Chondrocyte (in vitro differentiated cells): ENCODE data around the gene ZHX3. TPM values are rescaled to one million over a fixed set of nuclear protein-coding genes. Genes with fewer than 3 reads are reported as not detected.

ENCODE experiments used
- DNase-seq: peaks from one replicate; pipeline ENCODE4 v3.0.0; 2021; ENCODE audit warnings: mixed read lengths, low spot score
- H3K27ac Mint-ChIP-seq: one replicate; pipeline ENCODE4 v1.8.0; 2021; ENCODE audit warnings: mild to moderate bottlenecking, moderate library complexity, mixed read lengths; ENCODE audit not compliant: unreplicated experiment
- H3K27me3 Mint-ChIP-seq: 2 replicates; pipeline ENCODE4 v1.8.0; 2021; ENCODE audit warnings: low read depth, mixed read lengths
- H3K36me3 Mint-ChIP-seq: 2 replicates; pipeline ENCODE4 v1.8.0; 2021; ENCODE audit warnings: low read depth, mixed read lengths
- H3K4me1 Mint-ChIP-seq: 2 replicates; pipeline ENCODE4 v1.8.0; 2021; ENCODE audit warnings: low read depth, mild to moderate bottlenecking, mixed read lengths
- H3K4me3 Mint-ChIP-seq: one replicate; pipeline ENCODE4 v1.8.0; 2021; ENCODE audit warnings: mild to moderate bottlenecking, moderate library complexity, mixed read lengths; ENCODE audit not compliant: unreplicated experiment
- H3K9me3 Mint-ChIP-seq: 2 replicates; pipeline ENCODE4 v1.8.0; 2021; ENCODE audit warnings: low read depth, mixed read lengths
- total RNA-seq: library from RNA; stranded (reverse); gene quantifications from 3 replicates; pipeline ENCODE4 v1.2.1, GENCODE V29; 2021
- TF ChIP-seq, protein P1 (sequence below): fragments of 200-600 bp; sonication (generic); IDR thresholded peaks from 2 replicates; pipeline ENCODE4 v1.5.0; 2021; ENCODE audit warnings: antibody characterized with exemption, mild to moderate bottlenecking, moderate library complexity

The ZHX3 gene
- total RNA-seq, 1 donor from 2014 or later, result 52.9 TPM

DNA sequence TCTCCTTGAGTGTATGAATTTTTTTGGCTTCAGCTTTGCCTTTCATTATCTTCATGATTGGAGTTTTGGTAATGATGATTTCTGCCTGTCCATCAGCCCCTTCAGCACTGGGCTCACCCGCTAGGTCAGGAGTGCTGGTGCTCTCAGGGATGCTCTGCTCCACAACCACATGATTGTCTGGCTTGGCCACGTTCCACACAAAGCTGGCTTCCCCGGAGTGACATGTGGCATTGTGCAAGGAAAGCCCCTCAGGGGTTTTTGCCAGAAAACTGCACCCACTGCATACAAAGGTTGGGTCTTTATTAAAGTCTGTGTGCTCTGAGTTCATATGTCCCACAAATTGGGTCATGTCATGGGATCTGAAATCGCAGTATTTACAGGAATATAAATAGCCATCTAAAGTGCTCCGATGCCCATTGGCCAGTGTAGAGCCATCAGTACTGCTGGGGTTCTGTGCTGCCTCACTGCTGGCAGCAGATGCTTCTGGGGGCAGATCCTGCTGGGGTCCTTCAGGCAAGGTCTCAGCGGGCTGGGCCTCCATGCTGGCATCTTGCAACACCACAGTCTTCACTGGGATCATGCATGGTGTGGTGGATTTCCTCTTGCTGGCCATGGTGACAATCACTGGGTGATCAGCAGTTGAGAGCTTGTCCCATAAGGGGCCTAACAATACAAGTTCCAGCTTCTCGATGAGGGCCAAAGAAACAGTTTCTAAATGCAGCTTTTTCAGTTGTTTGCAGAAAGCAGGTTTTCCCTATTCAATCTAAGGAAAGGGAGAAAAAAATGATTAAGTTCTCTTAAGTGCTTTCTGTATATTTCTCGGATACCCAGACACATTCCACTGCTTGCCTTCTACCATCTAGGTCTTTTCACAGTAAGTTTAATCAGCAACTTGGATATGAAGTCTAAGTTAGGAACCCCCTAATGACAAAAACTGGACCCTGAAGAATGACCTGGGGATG lies 112.9 kb downstream of the ZHX3 start:
- peaks cover 20% of the 10 kb centered on the region for H3K36me3 Mint-ChIP-seq
- TF ChIP-seq, protein P1, sequence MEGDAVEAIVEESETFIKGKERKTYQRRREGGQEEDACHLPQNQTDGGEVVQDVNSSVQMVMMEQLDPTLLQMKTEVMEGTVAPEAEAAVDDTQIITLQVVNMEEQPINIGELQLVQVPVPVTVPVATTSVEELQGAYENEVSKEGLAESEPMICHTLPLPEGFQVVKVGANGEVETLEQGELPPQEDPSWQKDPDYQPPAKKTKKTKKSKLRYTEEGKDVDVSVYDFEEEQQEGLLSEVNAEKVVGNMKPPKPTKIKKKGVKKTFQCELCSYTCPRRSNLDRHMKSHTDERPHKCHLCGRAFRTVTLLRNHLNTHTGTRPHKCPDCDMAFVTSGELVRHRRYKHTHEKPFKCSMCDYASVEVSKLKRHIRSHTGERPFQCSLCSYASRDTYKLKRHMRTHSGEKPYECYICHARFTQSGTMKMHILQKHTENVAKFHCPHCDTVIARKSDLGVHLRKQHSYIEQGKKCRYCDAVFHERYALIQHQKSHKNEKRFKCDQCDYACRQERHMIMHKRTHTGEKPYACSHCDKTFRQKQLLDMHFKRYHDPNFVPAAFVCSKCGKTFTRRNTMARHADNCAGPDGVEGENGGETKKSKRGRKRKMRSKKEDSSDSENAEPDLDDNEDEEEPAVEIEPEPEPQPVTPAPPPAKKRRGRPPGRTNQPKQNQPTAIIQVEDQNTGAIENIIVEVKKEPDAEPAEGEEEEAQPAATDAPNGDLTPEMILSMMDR, result no peak
- no peaks in the 10 kb centered on the region for H3K27me3 Mint-ChIP-seq
- DNase-seq, result no peak
- no peak overlapping the region for H3K4me3 Mint-ChIP-seq
- peaks cover 3% of the 10 kb centered on the region for H3K4me1 Mint-ChIP-seq
- peaks cover 5% of the 10 kb centered on the region for H3K9me3 Mint-ChIP-seq
- H3K27ac Mint-ChIP-seq, result no peak overlapping the region

DNA sequence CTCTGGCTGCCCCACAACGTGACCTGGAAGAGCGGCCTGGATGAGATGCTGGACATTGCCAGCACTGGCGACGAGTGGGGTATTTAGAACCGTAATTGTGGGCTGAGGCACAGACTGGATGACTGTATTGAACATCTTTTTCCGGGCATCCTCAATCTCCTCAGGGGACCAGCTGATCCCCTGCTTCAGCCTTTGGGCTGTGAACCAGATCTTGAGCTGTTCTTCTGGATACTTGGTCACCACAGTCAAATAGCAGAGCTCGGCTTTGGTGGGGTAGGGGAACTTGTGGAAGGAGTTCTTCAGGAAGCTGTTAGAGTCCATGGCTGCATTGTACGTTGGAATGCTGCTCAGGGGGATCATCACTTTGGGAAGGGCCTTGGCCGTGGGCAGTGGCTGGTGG lies 113.9 kb downstream of the ZHX3 start:
- Mint-ChIP-seq H3K9me3 (peaks cover 12% of the 10 kb centered on the region), H3K27ac (no peak overlapping the region), H3K4me1 (peaks cover 3% of the 10 kb centered on the region), H3K27me3 (no peaks in the 10 kb centered on the region), H3K4me3 (no peak overlapping the region), H3K36me3 (peaks cover 27% of the 10 kb centered on the region)
- DNase-seq, result no peak
- TF ChIP-seq, protein P1, result no peak

- peaks cover 31% of the 10 kb centered on the region for H3K36me3 Mint-ChIP-seq
- H3K27me3 Mint-ChIP-seq, result no peaks in the 10 kb centered on the region
- TF ChIP-seq, protein P1, result no peak
- peaks cover 18% of the 10 kb centered on the region for H3K9me3 Mint-ChIP-seq
- no peak overlapping the region for H3K27ac Mint-ChIP-seq
- H3K4me3 Mint-ChIP-seq, result no peak overlapping the region
- no peak for DNase-seq
- peaks cover 3% of the 10 kb centered on the region for H3K4me1 Mint-ChIP-seq
These were observed 115.1 kb downstream of the ZHX3 start for GRCh38 chr20:41202426-41202825.

GRCh38 chr20:41201760-41202159 lies 115.8 kb downstream of the ZHX3 start:
- Mint-ChIP-seq H3K4me3 (no peak overlapping the region), H3K36me3 (peaks cover 32% of the 10 kb centered on the region), H3K4me1 (peaks cover 3% of the 10 kb centered on the region), H3K27me3 (no peaks in the 10 kb centered on the region), H3K9me3 (peaks cover 20% of the 10 kb centered on the region), H3K27ac (no peak overlapping the region)
- TF ChIP-seq, protein P1, result no peak
- DNase-seq, result no peak

DNA sequence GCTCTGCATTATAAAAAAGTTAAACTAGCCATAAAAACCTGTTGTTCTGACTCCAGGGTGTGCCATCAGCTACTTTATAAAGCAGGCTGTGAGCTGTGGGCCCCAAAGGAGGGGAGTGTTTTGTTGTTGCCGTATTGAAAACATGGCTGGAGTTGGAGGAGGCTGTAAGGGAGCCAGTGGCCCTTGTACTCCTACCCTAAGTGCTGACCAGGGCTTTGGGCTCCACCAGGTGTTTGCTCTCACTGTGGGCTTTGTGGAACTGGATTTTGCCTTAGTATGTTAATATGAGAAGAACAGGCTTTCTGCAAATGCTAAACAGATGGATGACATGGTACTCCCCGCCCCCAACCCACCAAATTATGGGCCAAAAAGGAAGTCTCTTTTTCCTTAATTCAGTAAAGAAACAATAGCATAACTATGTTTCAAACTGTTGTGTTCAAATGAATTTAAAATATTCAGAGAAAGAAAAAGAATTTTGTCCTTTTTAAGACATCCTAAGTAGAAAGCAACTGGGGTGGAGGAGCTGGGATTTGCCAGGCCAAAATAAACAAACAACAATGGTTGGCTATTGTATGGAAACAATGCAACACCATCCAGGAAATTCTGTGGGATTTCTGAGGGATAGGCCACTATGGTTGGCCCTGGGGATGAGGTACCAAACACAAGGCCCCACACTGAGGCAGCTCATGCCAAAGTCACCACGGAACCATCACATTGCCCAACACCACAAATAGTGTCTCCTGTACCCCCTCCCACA lies 116.9 kb downstream of the ZHX3 start:
- peaks cover 7% of the 10 kb centered on the region for H3K4me1 Mint-ChIP-seq
- no peak for DNase-seq
- no peak overlapping the region for H3K27ac Mint-ChIP-seq
- peaks cover 35% of the 10 kb centered on the region for H3K36me3 Mint-ChIP-seq
- TF ChIP-seq, protein P1, result no peak
- no peak overlapping the region for H3K4me3 Mint-ChIP-seq
- no peaks in the 10 kb centered on the region for H3K27me3 Mint-ChIP-seq
- H3K9me3 Mint-ChIP-seq, result peaks cover 15% of the 10 kb centered on the region
